Fibroblast of skin of right biceps (primary cell): ENCODE results near the gene SYPL1.

Experiments used
- DNase-seq: peaks from one replicate; pipeline ENCODE4 v3.0.0-alpha.2; 2013

The SYPL1 gene

DNA sequence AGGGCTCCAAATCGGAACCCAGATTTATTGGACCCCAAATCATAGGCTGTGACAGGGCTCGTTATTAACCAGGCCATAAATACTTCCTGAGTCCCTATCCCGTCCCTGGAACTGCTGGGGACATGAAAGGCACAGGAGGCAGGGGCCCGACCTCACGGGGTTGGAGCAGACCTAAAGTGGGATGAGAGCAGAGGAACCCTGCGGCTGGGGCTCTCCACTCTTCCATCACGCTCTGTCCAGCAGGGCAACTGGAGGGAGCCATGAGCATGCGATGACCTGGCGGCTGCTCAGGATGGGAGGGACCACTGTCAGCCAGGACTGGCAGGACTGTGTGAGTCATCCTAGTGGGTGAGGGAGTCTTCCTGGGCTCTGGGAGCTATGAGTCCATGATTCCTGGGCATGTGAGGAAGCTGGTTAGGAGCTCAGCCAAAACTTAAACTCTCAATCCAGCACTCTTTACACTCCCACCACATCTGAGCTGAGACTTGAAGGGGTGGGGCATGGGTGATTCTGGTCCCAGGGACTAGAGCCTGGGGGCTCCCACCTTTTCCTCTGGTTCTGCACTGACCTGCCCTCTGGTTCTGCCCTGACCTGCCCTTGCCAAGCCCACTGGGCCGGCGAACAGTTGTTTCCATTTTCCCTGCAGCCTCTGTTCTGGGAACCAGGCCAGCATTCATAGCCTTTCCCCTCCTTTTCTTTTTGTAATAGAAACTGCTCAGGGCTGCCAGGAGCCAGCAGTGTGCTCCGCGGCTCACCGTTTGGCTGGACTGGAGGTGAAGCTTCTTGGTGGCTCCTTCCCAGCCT lies 47.1 kb downstream of the SYPL1 start:
- peak; percentile 93 for DNase-seq

- no peak for DNase-seq
Measured at GRCh38 chr7:106064316-106064715, 47.8 kb downstream of the SYPL1 start.

GRCh38 chr7:106063692-106064091 lies 48.4 kb downstream of the SYPL1 start:
- no peak for DNase-seq

GRCh38 chr7:106063024-106063423 lies 49.1 kb downstream of the SYPL1 start:
- DNase-seq: no peak

GRCh38 chr7:106062521-106062931 lies 49.6 kb downstream of the SYPL1 start:
- no peak for DNase-seq

GRCh38 chr7:106062006-106062405 lies 50.1 kb downstream of the SYPL1 start:
- no peak for DNase-seq

DNA sequence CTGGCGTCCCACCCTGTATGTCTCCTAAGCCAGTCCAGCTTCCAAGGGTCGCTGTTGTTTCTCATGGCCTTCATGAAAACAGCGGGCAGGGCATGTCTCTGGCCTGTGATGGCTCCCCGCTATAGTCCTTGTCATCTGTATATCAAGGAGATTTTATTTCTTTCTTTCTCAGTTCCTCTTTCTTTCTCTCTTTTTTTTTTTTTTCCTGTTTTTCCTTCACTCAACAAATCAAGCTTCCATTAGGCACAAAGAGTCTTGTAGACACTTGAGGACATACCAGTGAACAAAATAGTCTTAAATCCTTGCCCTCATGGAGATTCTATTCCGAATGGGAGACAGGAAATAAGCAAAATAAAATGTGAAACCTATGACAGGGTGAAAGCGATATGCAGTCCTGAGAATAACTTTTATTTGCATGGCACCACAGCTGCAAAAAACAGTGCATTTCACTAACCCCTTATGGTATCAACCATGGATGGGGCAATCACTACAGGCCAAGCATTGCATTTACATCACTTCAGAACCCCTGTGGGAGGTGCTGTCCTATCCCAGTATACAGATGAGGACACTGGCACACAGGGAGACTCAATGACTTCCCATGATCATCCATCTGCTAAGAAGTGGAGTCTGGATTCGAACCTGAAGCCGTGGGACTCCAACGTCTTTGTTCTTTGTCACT lies 50.7 kb downstream of the SYPL1 start:
- DNase-seq: no peak

- DNase-seq: no peak
Measured at GRCh38 chr7:106060394-106060920, 51.7 kb downstream of the SYPL1 start.

GRCh38 chr7:106059556-106059955 lies 52.6 kb downstream of the SYPL1 start:
- no peak for DNase-seq

GRCh38 chr7:106058928-106059324 lies 53.2 kb downstream of the SYPL1 start:
- DNase-seq: no peak

DNA sequence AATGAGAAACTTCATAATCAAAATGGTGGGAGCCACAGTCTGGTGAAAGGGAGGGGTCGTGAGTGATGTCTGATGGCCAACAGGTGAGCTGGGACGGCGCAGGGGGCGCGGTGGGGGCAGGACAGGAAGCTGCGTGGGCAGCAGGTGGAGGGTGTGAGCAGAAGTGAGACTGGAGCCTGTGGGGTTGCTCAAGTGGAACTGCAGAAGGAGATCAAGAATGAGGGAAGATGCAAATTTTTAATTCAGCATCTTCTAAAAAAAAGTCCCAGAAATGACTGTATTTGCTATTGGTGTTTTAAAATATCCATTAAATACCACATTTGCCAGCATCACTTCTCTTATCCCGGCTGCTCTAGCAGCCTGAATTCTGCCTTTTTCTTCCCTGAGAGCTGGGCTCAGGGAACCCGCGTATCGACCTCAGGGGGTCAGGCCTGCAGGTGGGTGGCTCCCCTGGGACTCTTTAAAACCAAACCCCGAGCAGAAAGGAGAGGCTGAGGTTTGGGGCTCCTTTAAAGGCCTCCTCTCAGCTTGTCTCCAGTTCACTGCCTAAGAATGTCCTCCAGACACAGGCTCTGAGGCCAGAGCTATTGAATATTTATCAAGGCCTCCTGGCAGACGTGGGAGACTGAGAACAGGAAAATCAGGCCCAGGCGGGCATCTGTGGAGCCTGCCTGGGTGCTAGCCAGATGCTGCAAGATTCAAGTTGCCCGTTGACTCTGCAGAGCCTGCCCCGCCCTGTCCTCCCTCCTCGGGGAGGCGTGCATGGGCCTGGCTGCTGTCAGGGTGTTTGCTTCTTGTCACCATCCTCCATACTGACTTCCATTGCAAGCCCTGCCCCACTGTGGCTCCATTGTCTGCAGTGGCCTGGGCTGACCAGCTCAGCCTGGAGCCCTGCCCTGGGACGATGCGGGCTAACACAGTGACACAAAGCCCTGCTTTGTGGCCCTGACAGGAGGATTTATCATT lies 53.9 kb downstream of the SYPL1 start:
- no peak for DNase-seq

DNA sequence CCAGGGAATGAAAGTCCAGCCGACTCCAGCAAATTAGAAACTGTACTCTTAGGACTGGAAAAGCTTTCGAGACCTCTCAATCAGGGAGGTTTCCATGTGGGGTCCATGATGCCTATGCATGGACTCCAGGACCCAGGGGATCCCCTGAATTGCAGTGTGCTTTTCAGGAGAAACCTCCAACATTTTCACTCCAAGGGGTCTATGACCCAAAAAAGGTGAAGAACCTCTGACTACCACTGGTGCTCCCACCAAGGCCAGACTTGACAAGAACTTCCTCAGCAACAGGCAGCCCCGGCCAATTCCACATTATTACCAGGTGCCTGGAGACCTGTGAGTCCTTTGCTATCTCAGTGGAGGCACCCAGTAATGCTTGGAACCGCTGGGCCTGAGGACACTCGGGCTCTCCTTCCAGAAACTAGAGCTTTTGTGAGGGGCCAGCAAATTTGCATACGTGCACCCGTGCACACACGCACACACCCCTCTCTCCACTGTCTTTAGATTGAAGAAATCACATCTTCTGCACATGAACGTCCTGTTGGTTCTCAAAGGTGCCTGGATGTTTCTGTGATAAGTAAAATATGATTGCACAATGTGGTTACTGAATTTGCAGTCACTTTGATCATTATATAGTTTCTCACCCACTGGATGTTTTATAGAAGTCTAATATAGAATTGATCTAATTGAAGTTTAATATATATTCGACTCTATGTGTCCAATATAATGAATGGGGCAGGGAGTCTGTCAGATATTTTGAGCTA lies 54.7 kb downstream of the SYPL1 start:
- no peak for DNase-seq

GRCh38 chr7:106056513-106057203 lies 55.5 kb downstream of the SYPL1 start:
- peak; percentile 62 for DNase-seq

GRCh38 chr7:106054971-106055532 lies 57.1 kb downstream of the SYPL1 start:
- no peak for DNase-seq

- DNase-seq: no peak
Measured at GRCh38 chr7:106054156-106054910, 57.8 kb downstream of the SYPL1 start.

GRCh38 chr7:106053109-106053508 lies 59.0 kb downstream of the SYPL1 start:
- DNase-seq: no peak

DNA sequence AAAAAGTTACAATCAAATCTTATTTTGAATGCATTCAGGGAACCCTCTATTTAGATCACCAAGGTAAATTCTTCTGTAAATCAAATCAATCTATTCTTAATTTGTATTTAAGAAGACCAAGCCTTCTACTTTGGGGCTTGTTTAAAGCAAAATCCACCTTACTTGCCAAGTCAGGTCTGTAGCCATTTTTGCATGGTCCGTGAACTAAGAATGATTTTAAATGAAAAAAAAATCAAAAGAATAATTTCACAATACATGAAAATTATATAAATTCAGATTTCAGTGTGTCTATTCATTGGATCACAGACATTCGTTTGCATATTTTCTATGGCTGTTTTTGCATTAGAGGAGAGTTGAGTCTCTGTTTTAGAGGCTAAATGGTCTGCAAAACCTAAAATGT lies 59.4 kb downstream of the SYPL1 start:
- no peak for DNase-seq

- peak; percentile 66 for DNase-seq
Measured at GRCh38 chr7:106050746-106051117, 61.4 kb downstream of the SYPL1 start.

GRCh38 chr7:106050002-106050745 lies 61.9 kb downstream of the SYPL1 start:
- DNase-seq: peak; percentile 80
